ENCODE data around the gene PLCD1. TPM values are rescaled to one million over a fixed set of nuclear protein-coding genes. Genes with fewer than 3 reads are reported as not detected.
A peak's percentile ranks its signal among the peaks of the same experiment; 100 is the strongest.

PLCD1 gene
- total and polyA plus RNA-seq, 2 of the 13 experiments (the other 11 are each of a cell fraction or from before 2014, with no cell fraction given), result 10.1 to 12.4 TPM

- TF ChIP-seq ZBTB37 (CRISPR knock-in tag; IDR thresholded peaks at IDR 0.05), result no peak
- TF ChIP-seq ZFP62 (CRISPR knock-in tag; IDR thresholded peaks at IDR 0.05), result no peak
- TF ChIP-seq FOXM1 (CRISPR knock-in tag; IDR thresholded peaks at IDR 0.05), result no peak
- TF ChIP-seq FOXO1 (CRISPR knock-in tag; IDR thresholded peaks at IDR 0.05), result no peak
- no peak for TF ChIP-seq EHMT2 (IDR thresholded peaks at IDR 0.05; ENCODE audit: borderline replicate concordance, low read depth, low read length)
- TF ChIP-seq CEBPG (CRISPR knock-in tag; IDR thresholded peaks at IDR 0.05), result no peak
- no peak for TF ChIP-seq MXI1 (IDR thresholded peaks at IDR 0.05; ENCODE audit: borderline replicate concordance, low read depth, low read length)
- TF ChIP-seq DPF2 (CRISPR knock-in tag; IDR thresholded peaks at IDR 0.05; ENCODE audit: borderline replicate concordance, low read depth), result peak; percentile 45; the same call in 1 of the 2 replicates
- peak; percentile 54 for TF ChIP-seq SAP130 (CRISPR knock-in tag; IDR thresholded peaks at IDR 0.05; ENCODE audit: low read depth)
- TF ChIP-seq POLR2AphosphoS2 (IDR thresholded peaks at IDR 0.05; ENCODE audit: low read depth, low read length), result no peak
- no peak for TF ChIP-seq TSC22D2 (CRISPR knock-in tag; IDR thresholded peaks at IDR 0.05; ENCODE audit: borderline replicate concordance)
- no peak for TF ChIP-seq BRCA1 (CRISPR knock-in tag; IDR thresholded peaks at IDR 0.05)
- TF ChIP-seq PHF21A (CRISPR knock-in tag; IDR thresholded peaks at IDR 0.05), result peak; percentile 75; the same call in 1 of the 2 replicates
- TF ChIP-seq GATA4 (IDR thresholded peaks at IDR 0.05; ENCODE audit: borderline replicate concordance, low read depth), result peak; percentile 83
- TF ChIP-seq NFAT5 (CRISPR knock-in tag; IDR thresholded peaks at IDR 0.05), result no peak
- no peak for TF ChIP-seq CCAR2 (optimal IDR thresholded peaks at IDR 0.05; ENCODE audit: low read depth, low read length)
- TF ChIP-seq ZSCAN30 (CRISPR knock-in tag; IDR thresholded peaks at IDR 0.05), result no peak
- TF ChIP-seq TFAP4 (IDR thresholded peaks at IDR 0.05; ENCODE audit: borderline replicate concordance, low read depth), result peak; percentile 91
- no peak for TF ChIP-seq SMAD3 (CRISPR knock-in tag; IDR thresholded peaks at IDR 0.05)
- TF ChIP-seq HMGXB4 (CRISPR knock-in tag; IDR thresholded peaks at IDR 0.05; ENCODE audit: borderline replicate concordance in 1 of 2, low read depth in 1 of 2), result no peak
- no peak for TF ChIP-seq ZNF317 (CRISPR knock-in tag; IDR thresholded peaks at IDR 0.05)
Observed at GRCh38 chr3:37986479-37987314, 42.7 kb downstream of the PLCD1 start (continued).

Measured in HepG2 (cell line).